Right lobe of liver (tissue), 6 donors: ENCODE measurements around the gene ANLN. TPM values are rescaled to one million over a fixed set of nuclear protein-coding genes. Genes with fewer than 3 reads are reported as not detected.

Experiments used
- ATAC-seq, 4 donors: fragments of 200-7000 bp; cut with Tn5 transposase; one replicate each; pipeline ENCODE4 v1.9.1; 2020; ENCODE audit warnings: mild to moderate bottlenecking in 4 of 4, moderate library complexity in 4 of 4
- DNase-seq, 3 donors: peaks; one replicate each; pipeline ENCODE4 v3.0.0-alpha.2; 2020
- H3K27ac ChIP-seq, 3 donors: fragments of 200-600 bp; one replicate each; pipeline ENCODE4 v1.8.0; 2022
- H3K27me3 ChIP-seq, 2 donors: fragments of 200-600 bp; one replicate each; pipeline ENCODE4 v1.8.0; 2022
- H3K36me3 ChIP-seq, 4 donors: fragments of 200-600 bp; sonication (generic) in 1 of 4; one replicate each; pipeline versions ENCODE4 v1.5.1 to v1.8.0; 2017 to 2022; ENCODE audit warnings: control low read depth in 1 of 4
- H3K4me1 ChIP-seq, 4 donors: fragments of 200-600 bp; sonication (generic) in 1 of 4; one replicate each; pipeline versions ENCODE4 v1.5.1 to v1.8.0; 2017 to 2022; ENCODE audit warnings: control low read depth in 1 of 4
- H3K4me3 ChIP-seq, 3 donors: fragments of 200-600 bp; one replicate each; pipeline ENCODE4 v1.8.0; 2022
- H3K9me3 ChIP-seq, 4 donors: fragments of 200-600 bp; sonication (generic) in 1 of 4; one replicate each; pipeline versions ENCODE4 v1.5.1 to v1.8.0; 2017 to 2022; ENCODE audit warnings: control low read depth in 1 of 4
- POLR2A ChIP-seq: fragments of 450-650 bp; IDR thresholded peaks from one replicate; pipeline ENCODE4 v1.6.1; 2017; ENCODE audit warnings: antibody characterized with exemption, mild to moderate bottlenecking
- WGBS: methylation state at CpG from one replicate; pipeline ENCODE4 v1.1.6; 2018; ENCODE audit warnings: low coverage, low lambda C conversion rate; ENCODE audit not compliant: insufficient coverage; ENCODE audit errors: missing lambda C conversion rate; 5-methylcytosine and 5-hydroxymethylcytosine counted together
- intact Hi-C, 2 donors: fragments of 100-400 bp; cut with DNase I; formaldehyde crosslinking; loops; one replicate each; pipeline versions ENCODE4 v1.11.2 to v1.14.1; 2022
- total RNA-seq, 6 experiments: library from RNA; depleted of rRNA in 2 of 6; stranded (reverse); fragments of >200 nt in 2 of 6; fragmentation: NEBNext Ultra II Directional in 3 of 6; extraction: Animal tissue kit (Norgen Biotek cat#: 25700) in 3 of 6; gene quantifications; one replicate each; pipeline versions ENCODE4 v1.1.0 to v1.2.4, GENCODE V29; 2016 to 2023
- TF ChIP-seq, protein P1 (sequence below), 4 donors: fragments of 200-600 bp in 3 of 4; fragments of 450-650 bp in 1 of 4; IDR thresholded peaks; one replicate each; pipeline versions ENCODE4 v1.5.1 to v1.8.0; 2016 to 2022; ENCODE audit warnings: antibody characterized with exemption in 4 of 4, mild to moderate bottlenecking in 2 of 4
- donor health status: DM: no; HTN: yes; CAD: no.
- donor health status: DM: no; HTN: no; CAD: no.
- donor health status: DM: no; HTN: no; CAD: no.
- donor health status: DM: no; HTN: yes; CAD: no.
- donor health status: DM: no; HTN: yes; CAD: no.

Gene ANLN
- total RNA-seq, 6 experiments from 2014 or later, result 0.44 to 7.8 (median 2.2) TPM

DNA sequence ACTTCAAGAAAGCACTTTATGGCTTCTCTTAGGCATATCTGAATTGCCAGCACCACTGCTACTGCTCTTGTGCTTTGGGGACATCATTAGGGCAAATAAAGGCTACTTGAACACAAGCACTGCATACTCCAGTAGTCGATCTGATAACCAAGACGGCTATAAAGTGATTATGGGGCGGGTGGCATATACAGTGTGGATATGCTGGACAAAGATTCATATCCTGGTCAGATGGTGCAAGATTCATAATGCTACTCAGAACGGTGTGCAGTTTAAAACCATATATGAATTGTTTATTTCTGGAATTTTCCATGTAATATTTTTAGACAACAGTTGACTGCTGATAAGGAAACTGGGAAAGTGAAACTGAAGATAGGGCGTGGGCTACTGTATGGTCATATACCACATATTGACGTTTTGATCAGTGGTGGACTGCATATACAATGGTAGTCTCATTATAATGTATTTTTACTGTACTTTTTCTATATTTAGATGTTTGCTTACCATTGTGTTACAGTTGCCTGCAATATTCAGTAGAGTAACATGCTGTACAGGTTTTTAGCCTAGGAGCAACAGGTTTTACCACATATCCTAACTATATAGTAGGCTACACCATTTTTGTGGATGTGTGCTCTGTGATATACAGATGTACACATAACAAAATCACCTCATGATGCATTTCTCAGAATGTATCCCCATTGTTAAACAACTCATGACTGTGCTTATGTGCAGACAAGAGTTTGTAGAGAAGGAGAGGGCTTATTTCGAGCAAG is 15.2 kb downstream of the ANLN start:
- H3K27me3 ChIP-seq, result no peaks in the 10 kb centered on the region
- intact Hi-C loops, result no loop called here
- H3K36me3 ChIP-seq, result no peaks in the 10 kb centered on the region
- H3K4me3 ChIP-seq, result no peak overlapping the region
- H3K4me1 ChIP-seq, result no peaks in the 10 kb centered on the region
- H3K27ac ChIP-seq, result no peak overlapping the region
- ATAC-seq, result no peak
- no peaks in the 10 kb centered on the region for H3K9me3 ChIP-seq
- 70% methylated on average over 7 of the region's 7 CpGs for WGBS
- TF ChIP-seq, protein P1, sequence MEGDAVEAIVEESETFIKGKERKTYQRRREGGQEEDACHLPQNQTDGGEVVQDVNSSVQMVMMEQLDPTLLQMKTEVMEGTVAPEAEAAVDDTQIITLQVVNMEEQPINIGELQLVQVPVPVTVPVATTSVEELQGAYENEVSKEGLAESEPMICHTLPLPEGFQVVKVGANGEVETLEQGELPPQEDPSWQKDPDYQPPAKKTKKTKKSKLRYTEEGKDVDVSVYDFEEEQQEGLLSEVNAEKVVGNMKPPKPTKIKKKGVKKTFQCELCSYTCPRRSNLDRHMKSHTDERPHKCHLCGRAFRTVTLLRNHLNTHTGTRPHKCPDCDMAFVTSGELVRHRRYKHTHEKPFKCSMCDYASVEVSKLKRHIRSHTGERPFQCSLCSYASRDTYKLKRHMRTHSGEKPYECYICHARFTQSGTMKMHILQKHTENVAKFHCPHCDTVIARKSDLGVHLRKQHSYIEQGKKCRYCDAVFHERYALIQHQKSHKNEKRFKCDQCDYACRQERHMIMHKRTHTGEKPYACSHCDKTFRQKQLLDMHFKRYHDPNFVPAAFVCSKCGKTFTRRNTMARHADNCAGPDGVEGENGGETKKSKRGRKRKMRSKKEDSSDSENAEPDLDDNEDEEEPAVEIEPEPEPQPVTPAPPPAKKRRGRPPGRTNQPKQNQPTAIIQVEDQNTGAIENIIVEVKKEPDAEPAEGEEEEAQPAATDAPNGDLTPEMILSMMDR (IDR thresholded peaks at IDR 0.05), result no peak
- TF ChIP-seq POLR2A, result no peak
- no peak for DNase-seq

DNA sequence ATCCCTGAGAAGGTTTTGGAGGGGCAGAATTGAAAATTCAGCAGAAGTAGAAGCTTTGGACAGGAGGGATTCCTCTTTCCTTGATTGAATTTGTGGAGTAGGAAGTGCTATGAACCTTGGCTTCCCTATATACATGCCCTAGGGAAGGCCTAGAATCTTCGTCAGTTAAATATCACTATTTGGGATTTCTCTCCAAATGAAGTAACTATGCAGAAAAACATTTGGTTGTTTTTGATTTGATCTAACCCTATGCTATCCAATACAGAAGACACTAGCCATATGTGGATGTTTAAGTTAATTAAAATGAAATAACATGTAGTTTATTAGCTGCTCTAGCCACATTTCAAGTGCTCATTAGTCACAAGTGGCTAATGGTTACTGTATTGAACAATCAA is 15.7 kb downstream of the ANLN start:
- WGBS, result 100% methylated on average over 1 of the region's 1 CpG
- no peaks in the 10 kb centered on the region for H3K4me1 ChIP-seq
- no peaks in the 10 kb centered on the region for H3K36me3 ChIP-seq
- DNase-seq (no peak), ATAC-seq (no peak)
- no peaks in the 10 kb centered on the region for H3K9me3 ChIP-seq
- H3K27ac ChIP-seq, result no peak overlapping the region
- no peak overlapping the region for H3K4me3 ChIP-seq
- TF ChIP-seq POLR2A, result no peak
- TF ChIP-seq, protein P1 (IDR thresholded peaks at IDR 0.05), result no peak
- no peaks in the 10 kb centered on the region for H3K27me3 ChIP-seq
- intact Hi-C loops, result no loop called here

DNA sequence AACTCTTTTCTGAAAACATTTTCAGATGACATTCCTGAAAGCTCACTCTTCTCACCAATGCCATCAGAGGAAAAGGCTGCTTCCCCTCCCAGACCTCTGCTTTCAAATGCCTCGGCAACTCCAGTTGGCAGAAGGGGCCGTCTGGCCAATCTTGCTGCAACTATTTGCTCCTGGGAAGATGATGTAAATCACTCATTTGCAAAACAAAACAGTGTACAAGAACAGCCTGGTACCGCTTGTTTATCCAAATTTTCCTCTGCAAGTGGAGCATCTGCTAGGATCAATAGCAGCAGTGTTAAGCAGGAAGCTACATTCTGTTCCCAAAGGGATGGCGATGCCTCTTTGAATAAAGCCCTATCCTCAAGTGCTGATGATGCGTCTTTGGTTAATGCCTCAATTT is 16.5 kb downstream of the ANLN start:
- ATAC-seq (no peak), DNase-seq (no peak)
- TF ChIP-seq, protein P1 (IDR thresholded peaks at IDR 0.05), result no peak
- TF ChIP-seq POLR2A, result no peak
- no peaks in the 10 kb centered on the region for H3K4me1 ChIP-seq
- no peak overlapping the region for H3K4me3 ChIP-seq
- intact Hi-C loops, result no loop called here
- H3K27ac ChIP-seq, result no peak overlapping the region
- 93% methylated on average over 5 of the region's 5 CpGs for WGBS
- H3K9me3 ChIP-seq, result no peaks in the 10 kb centered on the region
- H3K36me3 ChIP-seq, result no peaks in the 10 kb centered on the region
- H3K27me3 ChIP-seq, result no peaks in the 10 kb centered on the region

DNA sequence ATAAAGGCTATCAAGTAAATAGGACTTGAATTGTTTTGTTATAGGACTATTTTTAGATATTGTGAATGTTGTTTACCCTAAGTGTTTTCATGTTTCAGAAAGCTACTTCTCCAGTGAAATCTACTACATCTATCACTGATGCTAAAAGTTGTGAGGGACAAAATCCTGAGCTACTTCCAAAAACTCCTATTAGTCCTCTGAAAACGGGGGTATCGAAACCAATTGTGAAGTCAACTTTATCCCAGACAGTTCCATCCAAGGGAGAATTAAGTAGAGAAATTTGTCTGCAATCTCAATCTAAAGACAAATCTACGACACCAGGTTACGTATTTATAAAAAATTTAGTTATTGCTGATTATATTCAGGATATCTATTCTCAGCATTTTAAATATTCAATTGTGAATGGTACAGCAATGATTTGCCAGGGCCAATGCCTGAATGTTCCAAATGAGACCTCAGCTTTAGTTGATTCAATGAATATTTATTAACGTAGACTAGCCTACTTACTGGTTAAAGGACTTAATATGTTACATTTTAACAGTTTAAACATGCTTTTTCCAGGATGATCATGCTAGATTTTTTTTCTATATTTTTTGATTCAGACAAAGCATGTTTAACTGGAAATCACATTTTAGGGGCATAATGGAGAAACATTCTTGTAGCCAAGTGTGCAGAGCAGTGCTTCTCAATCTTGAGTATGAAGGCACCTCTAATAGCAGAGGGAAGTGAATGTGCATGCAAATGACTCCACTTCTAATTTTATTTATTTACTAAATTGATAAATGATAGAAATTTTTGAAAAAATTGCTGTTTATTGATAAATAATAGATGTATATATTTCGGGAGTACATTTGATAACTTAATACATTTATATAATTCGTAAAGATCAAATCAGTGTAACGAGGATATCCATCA is 18.2 kb downstream of the ANLN start:
- no peak for ATAC-seq

More for the DNA sequence above, 18.2 kb downstream of the ANLN start:
- no peak overlapping the region for H3K27ac ChIP-seq
- H3K9me3 ChIP-seq, result no peaks in the 10 kb centered on the region
- 98% methylated on average over 8 of the region's 8 CpGs for WGBS
- H3K27me3 ChIP-seq, result no peaks in the 10 kb centered on the region
- no peak for DNase-seq
- intact Hi-C loops, result no loop called here
- TF ChIP-seq, protein P1 (IDR thresholded peaks at IDR 0.05), result no peak
- TF ChIP-seq POLR2A, result no peak
- no peak overlapping the region for H3K4me3 ChIP-seq
- no peaks in the 10 kb centered on the region for H3K36me3 ChIP-seq
- H3K4me1 ChIP-seq, result no peaks in the 10 kb centered on the region
